K562 (cell line): Measurements from ENCODE around the gene SLC19A2. TPM values are rescaled to one million over a fixed set of nuclear protein-coding genes. Genes with fewer than 3 reads are reported as not detected.

Experiments
- AFF1 ChIP-seq, 2 experiments: fragments of 450-650 bp; IDR thresholded peaks; 2 replicates each; pipeline ENCODE4 v1.6.1; 2018; ENCODE audit warnings: mild to moderate bottlenecking in 2 of 2, low read depth in 1 of 2; ENCODE audit not compliant: partially characterized antibody in 2 of 2
- CEBPB ChIP-seq: fragments of 450-650 bp; IDR thresholded peaks from 2 replicates; pipeline ENCODE4 v1.6.1; 2016; ENCODE audit warnings: missing genetic modification characterization, missing compliant biosample characterization
- CHD2 ChIP-seq: IDR thresholded peaks from 2 replicates; pipeline ENCODE4 v1.6.1; 2011; ENCODE audit warnings: low read depth, low read length
- CREB5 ChIP-seq: fragments of 250-450 bp; sonication (Bioruptor Pico); IDR thresholded peaks from 2 replicates; pipeline ENCODE4 v1.5.0; 2020; ENCODE audit warnings: mild to moderate bottlenecking
- HBP1 ChIP-seq: fragments of 450-650 bp; formaldehyde crosslinking; IDR thresholded peaks from 2 replicates; pipeline ENCODE4 v1.4.0; 2022; ENCODE audit warnings: missing genetic modification characterization
- HMGXB4 ChIP-seq: sonication (generic); formaldehyde crosslinking; IDR thresholded peaks from 2 replicates; pipeline ENCODE4 v1.8.1; 2023; ENCODE audit warnings: mild to moderate bottlenecking, missing genetic modification reagents
- POLR2A ChIP-seq: fragments of 450-650 bp; conservative IDR thresholded peaks from 2 replicates; pipeline ENCODE4 v1.6.1; 2016
- RAD51 ChIP-seq: fragments of 450-650 bp; IDR thresholded peaks from 2 replicates; pipeline ENCODE4 v1.7.1; 2016; ENCODE audit warnings: low read depth, mild to moderate bottlenecking, borderline replicate concordance
- RCOR1 ChIP-seq, 2 experiments: IDR thresholded peaks; 2 replicates each; pipeline ENCODE4 v1.6.1; 2012; ENCODE audit warnings: low read depth in 2 of 2, low read length in 2 of 2, borderline replicate concordance in 1 of 2, improper control_type of control experiment in 1 of 2
- RERE ChIP-seq: sonication (generic); formaldehyde crosslinking; IDR thresholded peaks from 2 replicates; pipeline ENCODE4 v1.8.0; 2023; ENCODE audit warnings: missing genetic modification reagents, mild to moderate bottlenecking, borderline replicate concordance
- ZFP30 ChIP-seq: fragments of 250-450 bp; sonication (Bioruptor Pico); IDR thresholded peaks from 2 replicates; pipeline ENCODE4 v1.8.0; 2022; ENCODE audit warnings: moderate library complexity, mild to moderate bottlenecking, inconsistent platforms, borderline replicate concordance
- ZNF75A ChIP-seq: fragments of 450-650 bp; formaldehyde crosslinking; IDR thresholded peaks from 2 replicates; pipeline ENCODE4 v1.4.0; 2020; ENCODE audit warnings: mild to moderate bottlenecking
- polyA plus RNA-seq, 8 experiments: library from polyadenylated mRNA; depleted of rRNA in 4 of 8; stranded (reverse) in 5 of 8; unstranded in 3 of 8; fragments of >200 nt; fragmentation: Nextera tagmentation in 2 of 8; fragmentation: Illumina TruSeq in 1 of 8; extraction: Ambion mirVana in 2 of 8; extraction: Trizol in 1 of 8; gene quantifications; 2 replicates each; pipeline versions ENCODE4 v1.2.1 to v1.2.3, GENCODE V29; 2011 to 2014; ENCODE audit warnings: inconsistent platforms in 1 of 8, missing spikeins in 1 of 8
- total RNA-seq, 7 experiments: library from RNA; depleted of rRNA in 6 of 7; stranded (reverse); fragments of >200 nt in 6 of 7; fragmentation: Illumina TruSeq in 2 of 7; extraction: Trizol in 2 of 7; gene quantifications; 2 replicates each; pipeline versions ENCODE4 v1.2.1 to v1.2.3, GENCODE V29; 2011 to 2021; ENCODE audit warnings: low replicate concordance in 1 of 7

The SLC19A2 gene
- total and polyA plus RNA-seq, 9 of the 15 experiments (the other 6 are each of a cell fraction or from before 2014, with no cell fraction given): 7.4 to 42.8 (median 19.2) TPM

- TF ChIP-seq HMGXB4 (CRISPR knock-in tag) (no peak), ZFP30 (no peak), HBP1 (CRISPR knock-in tag) (0 out of 2 replicates have a peak, but pooled peaks have one; percentile 65), AFF1 (IDR thresholded peaks at IDR 0.05; ENCODE audit: low read depth in 1 of 2, partially characterized antibody in 2 of 2) (peak; percentile 25 to 49), CHD2 (no peak), CEBPB (0 out of 2 replicates have a peak, but pooled peaks have one; percentile 63), ZNF75A (CRISPR knock-in tag) (no peak), RAD51 (no peak), CREB5 (CRISPR knock-in tag) (no peak), RERE (CRISPR knock-in tag) (no peak), POLR2A (no peak), RCOR1 (IDR thresholded peaks at IDR 0.05; ENCODE audit: borderline replicate concordance in 1 of 2, low read depth in 2 of 2, low read length in 2 of 2) (no peak)
These were observed 722 bp upstream of the SLC19A2 start (continued) for GRCh38 chr1:169486281-169487051.
